IPS-18c (cell line): Measurements from ENCODE around the gene EIF2B5.
"Not testable (repeated sequence)": the region's sequence is repeated elsewhere in the genome, so short reads cannot be mapped to it uniquely, and the experiment has no call there.

Experiments
- H3K4me3 ChIP-seq: 2 replicates; pipeline ENCODE4 v1.7.0; 2013; ENCODE audit warnings: low read depth, mild to moderate bottlenecking, low read length, moderate library complexity; ENCODE audit not compliant: insufficient read depth
- H3K9me3 ChIP-seq: one replicate; pipeline ENCODE4 v1.6.1; 2013; ENCODE audit warnings: mild to moderate bottlenecking, low read length, moderate library complexity; ENCODE audit not compliant: control insufficient read depth, insufficient read depth

Gene EIF2B5

GRCh38 chr3:184140436-184140835 lies 5.3 kb downstream of the EIF2B5 start:
- Histone ChIP-seq H3K9me3 (no peaks in the 10 kb centered on the region), H3K4me3 (no peak overlapping the region)

- H3K4me3 ChIP-seq = no peak overlapping the region
- no peaks in the 10 kb centered on the region for H3K9me3 ChIP-seq
Measured at GRCh38 chr3:184142199-184142598, 7.0 kb downstream of the EIF2B5 start.

GRCh38 chr3:184143327-184143726 lies 8.2 kb downstream of the EIF2B5 start:
- no peak overlapping the region for H3K4me3 ChIP-seq
- no peaks in the 10 kb centered on the region for H3K9me3 ChIP-seq

- Histone ChIP-seq H3K4me3 (no peak overlapping the region), H3K9me3 (no peaks in the 10 kb centered on the region)
Measured at GRCh38 chr3:184144505-184144904, 9.3 kb downstream of the EIF2B5 start.

- Histone ChIP-seq H3K4me3 (no peak overlapping the region), H3K9me3 (no peaks in the 10 kb centered on the region)
Measured at GRCh38 chr3:184145111-184145524, 10.0 kb downstream of the EIF2B5 start.

GRCh38 chr3:184145751-184146270 lies 10.7 kb downstream of the EIF2B5 start:
- Histone ChIP-seq H3K4me3 (no peak overlapping the region), H3K9me3 (no peaks in the 10 kb centered on the region)

GRCh38 chr3:184148076-184148475 lies 12.9 kb downstream of the EIF2B5 start:
- H3K9me3 ChIP-seq = no peaks in the 10 kb centered on the region
- no peak overlapping the region for H3K4me3 ChIP-seq

GRCh38 chr3:184149123-184149522 lies 14.0 kb downstream of the EIF2B5 start:
- H3K4me3 ChIP-seq = no peak overlapping the region
- H3K9me3 ChIP-seq = no peaks in the 10 kb centered on the region

GRCh38 chr3:184149770-184150169 lies 14.6 kb downstream of the EIF2B5 start:
- not testable (repeated sequence) for H3K4me3 ChIP-seq, H3K9me3 ChIP-seq

GRCh38 chr3:184154885-184155643 lies 19.9 kb downstream of the EIF2B5 start, which contains the start of gene DVL3:
DVL3 (plus strand) TSS chr3:184155377; CDS start chr3:184155636, 259 bp downstream.
- Histone ChIP-seq H3K9me3 (no peaks in the 10 kb centered on the region), H3K4me3 (peak within 1 kb of the TSS; percentile 89)

GRCh38 chr3:184155644-184156521 lies 20.7 kb downstream of the EIF2B5 start:
- Histone ChIP-seq H3K9me3 (no peaks in the 10 kb centered on the region), H3K4me3 (peak overlapping the region; percentile 89)

- Histone ChIP-seq H3K9me3 (no peaks in the 10 kb centered on the region), H3K4me3 (peak overlapping the region; percentile 89)
Measured at GRCh38 chr3:184156522-184156955, 21.4 kb downstream of the EIF2B5 start.

- Histone ChIP-seq H3K4me3 (peak overlapping the region; percentile 89; the same call in 1 of the 2 replicates), H3K9me3 (no peaks in the 10 kb centered on the region)
Measured at GRCh38 chr3:184157206-184157605, 22.0 kb downstream of the EIF2B5 start.

GRCh38 chr3:184158404-184158803 lies 23.2 kb downstream of the EIF2B5 start:
- Histone ChIP-seq H3K9me3 (no peaks in the 10 kb centered on the region), H3K4me3 (no peak overlapping the region)

GRCh38 chr3:184160456-184160855 lies 25.3 kb downstream of the EIF2B5 start:
- Histone ChIP-seq H3K9me3 (no peaks in the 10 kb centered on the region), H3K4me3 (no peak overlapping the region)

- not testable (repeated sequence) for H3K9me3 ChIP-seq, H3K4me3 ChIP-seq
Measured at GRCh38 chr3:184162571-184163070, 27.5 kb downstream of the EIF2B5 start.

GRCh38 chr3:184164648-184165330 lies 29.6 kb downstream of the EIF2B5 start:
- H3K4me3 ChIP-seq = no peak overlapping the region
- no peaks in the 10 kb centered on the region for H3K9me3 ChIP-seq
